GM12892 (cell line): ENCODE results near the gene CLCNKA.
"Not testable (repeated sequence)": the region's sequence is repeated elsewhere in the genome, so short reads cannot be mapped to it uniquely, and the experiment has no call there.

ENCODE experiments used
- POLR2A ChIP-seq: IDR thresholded peaks from 2 replicates; pipeline ENCODE4 v1.6.1; 2011; ENCODE audit warnings: low read depth, low read length, control low read depth
- POLR2AphosphoS5 ChIP-seq: IDR thresholded peaks from 2 replicates; pipeline ENCODE4 v1.6.1; 2011; ENCODE audit warnings: low read depth, low read length, control low read depth

GRCh38 chr1:16058394-16059120 lies 36.7 kb downstream of the CLCNKA start:
- not testable (repeated sequence) for TF ChIP-seq POLR2A, POLR2AphosphoS5
